AG20443 (cell line): ENCODE measurements around the gene RAC2.
"Not testable (repeated sequence)": the region's sequence is repeated elsewhere in the genome, so short reads cannot be mapped to it uniquely, and the experiment has no call there.

Source experiments
- DNase-seq: peaks from one replicate; pipeline ENCODE4 v3.0.0; 2012; ENCODE audit warnings: low spot score, mixed read lengths

RAC2 gene

GRCh38 chr22:37206118-37206840, 37.8 kb downstream of the RAC2 start:
- DNase-seq, result no peak

DNA sequence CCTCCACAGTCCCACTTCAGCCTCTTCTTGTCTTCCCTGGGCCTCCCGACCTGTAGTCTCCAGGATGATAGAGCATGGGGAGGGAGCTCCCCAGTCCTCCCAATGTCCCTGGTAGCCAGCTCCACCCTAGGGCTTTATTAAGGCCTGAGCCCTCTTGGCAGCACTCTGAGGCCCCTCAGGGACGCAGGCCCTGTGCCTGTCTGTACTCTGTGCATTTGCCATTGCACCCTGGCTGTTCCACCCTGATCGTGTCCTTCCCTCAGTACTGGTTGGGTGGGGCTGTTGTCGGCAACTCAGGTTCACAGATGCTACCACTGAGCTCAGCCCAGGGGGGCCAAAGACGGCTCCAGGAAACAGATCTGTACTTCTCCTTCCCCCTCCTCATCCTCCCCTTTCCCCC, 39.0 kb downstream of the RAC2 start:
- DNase-seq, result no peak

GRCh38 chr22:37204045-37204655, 39.9 kb downstream of the RAC2 start:
- no peak for DNase-seq

DNA sequence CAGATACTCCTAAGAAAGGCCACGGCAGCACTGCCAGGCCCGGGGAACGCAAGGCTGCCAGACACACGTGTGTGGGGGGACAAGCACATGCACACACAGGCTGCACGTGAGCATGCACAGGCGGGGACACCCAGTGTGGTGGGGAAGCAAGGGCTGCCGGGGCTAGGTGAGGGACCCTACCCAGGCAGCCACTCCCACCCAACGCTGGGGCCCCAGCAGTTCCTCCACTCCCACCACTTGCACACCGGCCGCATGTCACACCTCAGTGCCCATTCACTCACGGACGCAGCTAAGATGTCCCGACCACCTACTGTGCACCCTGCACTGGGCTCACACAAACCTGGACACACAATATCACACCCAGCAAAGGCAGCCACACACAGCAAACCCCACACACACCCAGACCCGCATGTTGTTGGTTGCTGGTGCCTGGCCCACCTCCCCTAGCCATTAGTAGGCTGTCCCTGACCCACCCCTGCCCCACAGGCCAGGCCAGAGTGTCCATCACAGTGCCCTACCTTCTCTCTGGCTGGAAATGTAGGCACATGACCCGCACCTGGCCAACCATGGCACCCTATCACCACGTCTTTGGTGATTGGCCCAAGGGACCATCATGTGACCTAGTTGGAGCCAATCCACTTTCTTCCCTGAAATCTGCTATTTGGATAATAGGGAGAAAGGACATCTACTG, 40.6 kb downstream of the RAC2 start:
- DNase-seq, result no peak

DNA sequence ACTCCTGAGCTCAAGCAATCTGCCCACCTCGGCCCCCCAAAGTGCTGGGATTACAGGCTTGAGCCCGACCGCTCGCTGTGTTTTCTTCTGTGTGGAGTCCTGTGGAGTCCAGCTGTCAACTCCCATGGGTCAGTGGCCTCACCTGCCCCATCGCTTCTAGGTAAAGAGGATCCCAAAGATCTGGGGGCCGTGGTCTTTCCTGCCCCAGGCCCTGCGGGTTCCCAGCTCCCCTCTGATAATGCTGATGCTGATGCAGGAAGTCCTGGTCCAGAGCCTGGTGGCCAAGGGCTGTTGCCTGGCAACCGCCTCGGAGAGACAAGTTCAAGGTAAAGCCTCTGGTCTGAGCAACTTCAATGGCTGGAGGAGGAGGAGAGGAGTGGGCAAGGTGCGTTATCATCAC, 41.4 kb downstream of the RAC2 start:
- no peak for DNase-seq

DNA sequence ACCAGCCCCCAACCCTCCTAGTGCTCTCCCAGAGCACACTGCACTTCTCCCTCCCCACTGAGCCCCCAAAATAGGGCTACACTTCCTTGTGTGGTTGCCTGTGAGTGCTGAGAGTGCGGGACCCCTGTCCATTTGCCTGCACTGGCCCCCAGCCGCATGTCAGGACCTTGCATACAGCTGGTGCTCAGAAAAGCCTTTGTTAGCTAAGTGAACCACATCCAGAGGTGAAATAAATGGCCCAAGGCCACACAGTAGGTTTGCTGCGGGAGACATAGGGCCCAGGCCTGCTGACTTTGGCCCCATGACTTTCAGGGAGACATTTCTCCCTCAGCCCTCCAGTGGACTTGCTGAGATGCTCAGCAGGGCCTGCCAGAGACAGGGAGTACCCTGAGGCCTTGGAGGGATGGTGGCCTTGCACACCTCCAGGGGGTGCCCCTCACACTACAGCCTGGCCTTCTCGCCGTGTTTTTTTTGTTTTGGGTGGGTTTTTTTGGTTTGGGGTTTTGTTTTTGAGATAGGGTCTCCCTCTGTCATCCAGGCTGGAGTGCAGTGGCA, 42.0 kb downstream of the RAC2 start:
- no peak for DNase-seq

DNA sequence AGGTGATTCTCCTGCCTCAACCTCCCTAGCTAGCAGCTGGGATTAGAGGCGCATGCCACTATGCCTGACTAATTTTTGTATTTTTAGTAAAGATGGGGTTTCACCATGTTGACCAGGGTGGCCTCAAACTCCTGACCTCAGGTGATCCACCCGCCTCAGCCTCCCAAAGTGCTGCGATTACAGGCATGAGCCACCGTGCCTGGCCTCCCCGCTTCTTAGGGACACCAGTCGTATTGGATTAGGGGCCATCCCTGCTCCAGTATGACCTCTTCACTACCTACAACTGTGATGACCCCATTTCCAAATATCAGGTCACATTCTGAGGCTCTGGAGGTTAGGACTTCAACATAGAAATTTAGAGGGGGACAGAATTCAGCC, 42.6 kb downstream of the RAC2 start:
- not testable (repeated sequence) for DNase-seq

- no peak for DNase-seq
These were observed 44.3 kb downstream of the RAC2 start for GRCh38 chr22:37199760-37200108.

GRCh38 chr22:37199103-37199759, 44.8 kb downstream of the RAC2 start:
- DNase-seq, result peak; percentile 98

DNA sequence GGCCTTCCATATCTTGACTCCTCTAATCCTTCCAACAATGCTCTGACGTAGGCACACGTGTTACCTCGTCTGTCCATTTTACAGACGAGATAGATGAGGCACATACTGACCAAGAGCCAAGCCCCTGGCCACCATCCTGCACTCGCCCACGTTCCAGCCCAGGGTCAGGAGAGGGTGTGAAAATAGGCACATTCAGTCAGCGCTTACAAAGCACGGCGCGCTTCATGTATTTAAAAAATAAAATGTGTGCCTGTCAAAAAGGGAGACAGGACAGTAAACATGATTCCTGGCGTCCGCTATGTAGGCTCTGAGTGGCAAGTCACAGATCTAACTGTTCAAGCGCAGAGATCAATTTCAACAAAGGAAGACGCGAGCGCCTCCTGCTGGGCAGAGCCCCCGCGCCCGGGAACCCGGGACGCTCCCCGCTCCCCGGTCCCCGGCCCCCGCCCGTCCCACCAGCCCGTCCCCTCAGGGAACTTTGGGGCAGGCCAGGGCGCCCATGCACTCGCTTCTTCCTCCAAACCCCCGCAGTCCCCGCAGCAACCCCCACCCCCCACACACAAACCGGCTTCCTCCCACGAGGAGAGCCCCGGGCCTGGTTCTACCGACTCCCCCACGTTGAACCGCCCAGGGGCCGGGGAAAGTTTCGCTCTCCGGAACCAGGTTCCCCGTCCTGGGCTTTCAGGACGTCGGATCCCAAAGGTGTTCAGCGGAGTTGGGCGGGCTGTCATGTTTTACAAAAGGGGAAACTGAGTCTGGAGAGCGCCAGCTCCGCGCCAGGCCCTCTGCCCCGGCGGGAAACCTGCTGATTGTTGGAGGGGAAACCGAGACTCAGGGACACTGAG, 45.6 kb downstream of the RAC2 start:
- DNase-seq, result peak; percentile 87

GRCh38 chr22:37197451-37198257, 46.4 kb downstream of the RAC2 start:
- DNase-seq, result peak; percentile 64

DNA sequence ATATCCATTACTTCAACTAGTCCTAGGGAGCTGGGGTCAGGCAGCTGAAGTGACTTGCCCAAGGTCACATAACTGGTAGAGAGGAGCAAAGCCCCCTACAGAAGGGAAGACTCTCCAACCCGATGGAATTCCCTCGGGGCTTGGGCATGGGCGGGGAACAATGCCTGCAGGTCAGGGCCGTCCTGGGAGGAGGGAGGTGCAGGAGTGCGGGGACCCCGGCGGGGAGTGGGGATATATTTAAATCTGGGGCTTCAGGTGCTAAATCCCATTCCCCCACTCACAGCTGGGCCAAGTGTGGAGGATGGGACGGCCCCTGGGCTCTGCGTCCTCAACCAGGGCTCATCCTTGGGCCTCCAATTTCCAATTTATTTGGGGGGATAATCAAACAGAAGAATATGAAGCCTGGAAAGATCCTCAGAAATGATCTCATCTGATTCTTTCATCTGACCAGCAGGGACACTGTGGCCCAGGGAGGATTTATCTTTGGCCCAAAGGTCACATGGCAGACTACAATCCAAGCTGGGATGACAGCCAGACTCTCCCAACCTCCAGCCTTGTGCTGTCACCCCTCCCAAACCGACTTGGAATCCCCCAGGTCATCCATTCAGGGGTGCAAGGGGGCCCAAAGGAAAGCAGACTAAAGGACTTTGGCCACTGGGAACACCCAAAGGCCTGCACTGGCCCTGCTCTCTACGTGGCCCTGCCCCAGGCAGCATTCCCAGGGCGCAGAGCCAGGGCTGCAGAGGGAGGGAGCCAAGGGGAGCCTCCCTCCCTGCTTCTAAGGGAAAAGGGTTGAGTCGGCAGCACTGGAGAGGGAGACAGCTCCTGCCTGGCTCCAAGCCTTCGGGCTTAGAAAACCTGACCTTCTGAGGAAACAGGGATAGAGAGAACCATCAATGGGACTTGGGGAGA, 47.3 kb downstream of the RAC2 start:
- DNase-seq, result peak; percentile 95

DNA sequence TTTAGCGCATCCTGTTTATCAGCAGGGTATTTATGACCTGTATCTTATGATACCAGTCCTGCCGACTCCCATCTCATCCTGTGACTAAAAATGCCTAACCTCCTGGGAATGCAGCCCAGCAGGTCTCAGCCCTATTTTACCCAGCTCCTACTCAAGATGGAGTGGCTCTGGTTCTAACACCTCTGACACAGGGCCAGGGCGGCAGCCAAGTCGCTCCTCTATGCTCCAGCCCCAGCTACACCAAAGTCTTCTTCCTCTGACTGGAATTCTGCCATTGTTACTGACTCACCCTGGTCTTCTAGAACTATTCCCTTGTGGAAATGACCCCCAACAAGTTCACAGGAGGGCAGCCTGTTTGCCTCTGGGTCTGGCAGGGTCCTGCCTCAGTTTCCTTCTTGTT, 48.1 kb downstream of the RAC2 start:
- DNase-seq, result no peak

DNA sequence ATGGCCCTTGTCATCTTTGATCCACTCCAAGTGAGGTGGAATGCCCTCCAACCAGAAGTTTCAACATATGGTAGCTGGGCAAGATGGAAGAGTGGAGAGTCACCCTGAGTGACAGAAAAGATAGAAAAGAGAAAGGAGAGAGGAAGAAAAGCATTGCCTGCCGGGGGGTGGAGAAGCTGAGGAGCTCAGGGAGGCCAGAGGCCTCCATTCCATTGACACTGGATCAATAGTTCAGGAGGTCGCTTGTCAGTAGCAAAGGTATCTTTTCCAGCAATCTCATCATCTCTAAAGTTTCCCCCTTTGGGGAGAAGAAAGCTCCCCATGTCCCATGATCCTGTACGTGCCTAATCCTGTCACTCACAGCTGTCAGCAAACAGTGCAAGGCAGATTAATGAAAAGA, 49.3 kb downstream of the RAC2 start:
- DNase-seq, result no peak

DNA sequence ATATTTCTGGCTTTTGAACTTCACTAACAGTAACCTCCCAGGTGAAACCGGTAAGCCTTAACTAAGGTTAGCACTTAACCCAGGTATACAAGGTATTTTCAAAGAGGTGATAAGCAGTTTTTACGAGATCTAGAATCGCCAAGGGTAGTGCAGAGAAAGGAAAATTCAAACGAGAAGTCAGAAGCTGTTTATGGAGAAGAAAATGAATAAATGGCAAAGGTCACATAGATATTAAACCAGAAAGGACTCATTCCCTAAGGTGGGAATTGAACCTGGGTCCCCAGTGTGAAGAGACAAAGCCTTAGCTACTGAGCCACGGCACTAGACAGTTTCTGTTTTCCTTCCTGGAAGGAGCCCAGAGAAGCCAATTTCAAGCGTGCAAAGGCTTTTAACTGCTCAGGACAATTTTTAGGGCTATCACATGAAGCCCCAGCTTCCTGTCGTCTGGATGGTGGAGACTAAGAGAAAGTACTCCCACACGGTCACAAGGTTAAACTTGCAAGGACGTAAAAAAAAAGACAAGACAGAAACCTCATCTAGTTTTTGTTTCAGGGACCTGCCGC, 50.4 kb downstream of the RAC2 start:
- no peak for DNase-seq

DNA sequence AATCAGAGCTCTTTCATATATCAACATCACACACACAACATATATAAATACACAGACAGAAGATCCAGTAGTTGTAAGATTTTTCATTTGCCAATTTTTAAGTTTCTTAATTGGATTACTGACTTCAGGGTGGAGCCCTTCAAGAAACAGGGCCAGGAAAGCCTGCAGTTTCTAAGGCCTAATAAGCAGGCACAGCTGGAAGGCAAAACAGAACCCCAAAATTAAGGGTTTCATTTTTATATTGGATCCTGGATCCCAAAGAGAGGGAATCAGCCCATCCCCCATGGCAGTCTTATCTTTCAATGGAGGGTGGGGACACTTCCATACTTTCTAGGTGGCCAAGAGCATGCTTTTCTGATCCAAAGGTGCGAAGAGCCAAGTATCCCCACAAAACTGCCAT, 51.3 kb downstream of the RAC2 start:
- DNase-seq, result no peak

DNA sequence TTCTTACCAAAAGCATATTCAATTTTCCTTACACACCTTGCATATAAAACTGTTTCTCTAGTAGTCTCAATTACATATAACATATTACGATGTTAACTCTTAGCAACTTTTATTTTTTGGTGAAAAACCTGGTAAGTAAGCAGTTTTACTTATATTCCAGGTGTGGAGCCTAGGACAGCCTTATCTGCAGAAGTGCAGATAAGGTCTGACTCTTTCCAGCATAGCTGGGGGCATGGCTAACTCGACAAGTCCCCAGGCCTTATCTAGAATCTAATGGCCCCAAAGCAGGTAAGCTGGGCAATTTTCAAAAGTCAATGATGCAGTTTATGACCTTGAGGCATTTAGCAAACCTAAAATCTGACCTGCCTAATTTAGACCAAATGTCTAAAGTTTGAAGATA, 51.9 kb downstream of the RAC2 start:
- no peak for DNase-seq

DNA sequence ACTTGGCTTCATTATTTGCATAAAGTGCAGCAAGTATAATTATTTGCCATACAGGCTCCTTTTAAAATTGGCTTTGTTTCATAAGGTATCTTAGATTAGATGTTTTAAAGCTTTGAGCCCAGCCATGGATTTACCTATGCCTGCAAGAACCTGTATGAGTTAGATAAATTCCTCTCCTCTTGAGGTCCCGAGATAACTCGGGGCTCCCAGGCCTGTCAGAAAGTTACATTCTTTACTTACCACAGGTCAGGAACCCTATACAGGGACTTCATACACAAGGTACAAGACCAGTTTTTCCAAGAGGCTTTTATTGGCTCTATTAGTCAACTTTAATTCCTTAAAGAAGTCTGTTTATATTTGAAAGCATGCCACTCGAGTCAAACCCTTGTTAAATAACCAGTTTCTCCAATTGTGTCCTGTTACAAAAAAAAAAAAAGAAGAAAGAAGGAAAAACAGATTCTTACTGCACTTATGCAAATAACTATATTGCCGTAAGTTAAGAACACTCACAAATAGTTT, 53.7 kb downstream of the RAC2 start:
- DNase-seq, result no peak

- DNase-seq, result no peak
These were observed 55.1 kb downstream of the RAC2 start for GRCh38 chr22:37188901-37189466.
